Right atrium auricular region (tissue), 2 donors: ENCODE results near the gene ZNF407. TPM values are rescaled to one million over a fixed set of nuclear protein-coding genes. Genes with fewer than 3 reads are reported as not detected.

Experiments
- DNase-seq: peaks from one replicate; pipeline ENCODE4 v3.0.0-alpha.2; 2019; ENCODE audit warnings: low spot score
- H3K27ac ChIP-seq, 2 donors: fragments of 200-600 bp; sonication (generic); 1 replicate in 1 of 2; 2 replicates in 1 of 2; pipeline ENCODE4 v1.5.1; 2016 to 2019
- H3K27me3 ChIP-seq, 2 donors: fragments of 200-600 bp; sonication (generic); one replicate each; pipeline versions ENCODE4 v1.5.1 to v1.6.0; 2017 to 2019
- H3K36me3 ChIP-seq: fragments of 200-600 bp; sonication (generic); one replicate; pipeline ENCODE4 v1.5.1; 2016
- H3K4me1 ChIP-seq, 2 donors: fragments of 200-600 bp; sonication (generic); one replicate each; pipeline versions ENCODE4 v1.5.1 to v1.6.0; 2017 to 2019
- H3K4me3 ChIP-seq, 2 donors: fragments of 200-600 bp; sonication (generic); 1 replicate in 1 of 2; 2 replicates in 1 of 2; pipeline ENCODE4 v1.5.1; 2017 to 2019; ENCODE audit warnings: mild to moderate bottlenecking in 1 of 2, moderate library complexity in 1 of 2
- H3K9me3 ChIP-seq, 2 donors: fragments of 200-600 bp; sonication (generic); one replicate each; pipeline ENCODE4 v1.5.1; 2019
- total RNA-seq, 2 donors: library from RNA; depleted of rRNA; stranded (reverse); fragments of >200 nt; gene quantifications; one replicate each; pipeline ENCODE4 v1.1.0, GENCODE V29; 2016
- TF ChIP-seq, protein P1 (sequence below), 2 donors: fragments of 200-600 bp; sonication (generic); IDR thresholded peaks; one replicate each; pipeline ENCODE4 v1.5.1; 2019; ENCODE audit warnings: antibody characterized with exemption in 2 of 2

The ZNF407 gene
- total RNA-seq, 2 donors from 2014 or later: 7.8 to 8.7 TPM

DNA sequence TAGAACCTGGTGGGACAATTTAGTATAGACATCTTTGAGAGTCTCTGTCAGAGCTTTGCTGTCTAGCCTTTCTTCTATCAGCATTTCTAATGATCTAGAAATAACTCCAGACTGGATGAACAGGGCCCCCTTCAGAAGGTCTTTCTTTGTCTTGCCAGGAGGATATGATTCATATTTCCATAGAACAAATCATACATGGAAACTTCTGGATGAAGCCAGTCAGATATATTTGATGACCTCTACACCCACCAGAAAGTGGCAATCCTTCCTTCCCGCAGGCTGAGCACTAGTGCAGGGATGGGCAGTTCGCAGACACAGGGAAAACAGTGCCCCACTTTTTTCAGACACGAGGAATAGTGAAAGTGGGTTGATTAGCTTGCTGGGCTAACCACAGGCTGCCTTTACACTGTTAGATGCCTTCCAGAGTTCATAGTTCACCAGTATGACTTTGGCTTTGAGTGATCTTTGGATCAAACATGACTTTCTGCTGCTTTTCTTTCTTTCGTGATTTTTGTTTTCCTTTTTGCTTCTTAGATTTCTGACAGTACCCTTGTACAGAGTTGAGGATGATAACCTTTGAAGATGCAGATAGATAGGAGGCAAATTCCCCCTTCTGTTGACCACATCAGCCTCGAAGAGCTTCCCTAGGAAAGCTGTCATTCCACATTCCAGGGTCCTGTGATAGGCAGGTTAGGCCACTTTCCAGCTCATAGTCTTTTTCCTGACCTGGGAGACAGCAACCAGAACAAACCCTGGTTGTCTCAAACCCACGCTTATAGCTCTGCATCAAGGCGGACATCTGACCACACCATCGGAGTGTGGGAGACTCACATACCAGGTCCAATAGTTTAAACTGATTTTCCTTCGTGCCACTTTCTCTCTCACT is 237.0 kb downstream of the ZNF407 start:
- no peak overlapping the region for H3K4me3 ChIP-seq

DNA sequence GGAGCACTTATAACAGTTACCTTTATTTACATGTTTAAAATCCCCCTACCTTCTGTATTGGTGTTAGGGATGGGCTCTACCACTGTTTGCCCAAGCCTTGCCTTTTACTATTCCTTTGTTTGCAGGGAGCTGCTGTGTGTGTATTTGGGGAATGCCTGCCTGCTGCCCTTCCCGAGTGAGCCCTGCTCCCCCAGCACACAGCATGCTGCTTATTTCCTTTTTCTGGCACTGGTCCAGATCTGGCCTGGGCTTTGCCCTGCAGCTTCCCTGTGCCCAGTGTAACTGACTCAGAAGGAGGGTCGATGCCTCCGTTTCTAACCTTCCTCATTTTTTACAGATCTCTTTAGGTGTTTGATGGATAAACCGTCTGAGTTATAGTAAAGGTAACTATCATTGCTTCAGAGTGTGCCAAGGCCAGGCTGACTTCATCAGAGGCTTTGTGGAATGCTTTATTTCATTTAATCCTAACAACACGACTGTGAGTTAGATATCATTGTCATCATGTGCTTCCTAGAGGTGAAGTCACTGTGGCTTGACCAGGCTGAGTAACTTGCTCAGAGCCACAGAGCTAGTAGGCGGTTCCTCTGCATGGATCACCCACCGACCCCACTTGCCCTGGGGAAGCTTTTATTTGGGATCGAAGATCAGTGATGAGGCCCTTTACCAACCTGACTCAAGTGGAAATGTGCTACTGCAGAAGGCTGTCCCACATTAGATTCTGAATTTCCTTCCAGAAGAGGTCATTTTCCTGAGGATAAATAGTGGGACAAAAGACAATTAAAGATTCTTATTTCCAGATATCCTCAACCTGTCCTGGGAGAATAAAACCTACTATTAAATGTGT is 238.8 kb downstream of the ZNF407 start:
- H3K4me1 ChIP-seq: peaks cover 0 to 19% of the 10 kb centered on the region in 2 donors
- no peak for DNase-seq
- TF ChIP-seq, protein P1, sequence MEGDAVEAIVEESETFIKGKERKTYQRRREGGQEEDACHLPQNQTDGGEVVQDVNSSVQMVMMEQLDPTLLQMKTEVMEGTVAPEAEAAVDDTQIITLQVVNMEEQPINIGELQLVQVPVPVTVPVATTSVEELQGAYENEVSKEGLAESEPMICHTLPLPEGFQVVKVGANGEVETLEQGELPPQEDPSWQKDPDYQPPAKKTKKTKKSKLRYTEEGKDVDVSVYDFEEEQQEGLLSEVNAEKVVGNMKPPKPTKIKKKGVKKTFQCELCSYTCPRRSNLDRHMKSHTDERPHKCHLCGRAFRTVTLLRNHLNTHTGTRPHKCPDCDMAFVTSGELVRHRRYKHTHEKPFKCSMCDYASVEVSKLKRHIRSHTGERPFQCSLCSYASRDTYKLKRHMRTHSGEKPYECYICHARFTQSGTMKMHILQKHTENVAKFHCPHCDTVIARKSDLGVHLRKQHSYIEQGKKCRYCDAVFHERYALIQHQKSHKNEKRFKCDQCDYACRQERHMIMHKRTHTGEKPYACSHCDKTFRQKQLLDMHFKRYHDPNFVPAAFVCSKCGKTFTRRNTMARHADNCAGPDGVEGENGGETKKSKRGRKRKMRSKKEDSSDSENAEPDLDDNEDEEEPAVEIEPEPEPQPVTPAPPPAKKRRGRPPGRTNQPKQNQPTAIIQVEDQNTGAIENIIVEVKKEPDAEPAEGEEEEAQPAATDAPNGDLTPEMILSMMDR (IDR thresholded peaks at IDR 0.05): no peak

More for the DNA sequence above, 237.0 kb downstream of the ZNF407 start:
- H3K27me3 ChIP-seq: no peaks in the 10 kb centered on the region
- no peaks in the 10 kb centered on the region for H3K36me3 ChIP-seq
- TF ChIP-seq, protein P1 (IDR thresholded peaks at IDR 0.05): no peak
- peaks cover 0 to 10% of the 10 kb centered on the region in 2 donors for H3K4me1 ChIP-seq
- H3K9me3 ChIP-seq: no peaks in the 10 kb centered on the region
- DNase-seq: no peak
- H3K27ac ChIP-seq: no peak overlapping the region

DNA sequence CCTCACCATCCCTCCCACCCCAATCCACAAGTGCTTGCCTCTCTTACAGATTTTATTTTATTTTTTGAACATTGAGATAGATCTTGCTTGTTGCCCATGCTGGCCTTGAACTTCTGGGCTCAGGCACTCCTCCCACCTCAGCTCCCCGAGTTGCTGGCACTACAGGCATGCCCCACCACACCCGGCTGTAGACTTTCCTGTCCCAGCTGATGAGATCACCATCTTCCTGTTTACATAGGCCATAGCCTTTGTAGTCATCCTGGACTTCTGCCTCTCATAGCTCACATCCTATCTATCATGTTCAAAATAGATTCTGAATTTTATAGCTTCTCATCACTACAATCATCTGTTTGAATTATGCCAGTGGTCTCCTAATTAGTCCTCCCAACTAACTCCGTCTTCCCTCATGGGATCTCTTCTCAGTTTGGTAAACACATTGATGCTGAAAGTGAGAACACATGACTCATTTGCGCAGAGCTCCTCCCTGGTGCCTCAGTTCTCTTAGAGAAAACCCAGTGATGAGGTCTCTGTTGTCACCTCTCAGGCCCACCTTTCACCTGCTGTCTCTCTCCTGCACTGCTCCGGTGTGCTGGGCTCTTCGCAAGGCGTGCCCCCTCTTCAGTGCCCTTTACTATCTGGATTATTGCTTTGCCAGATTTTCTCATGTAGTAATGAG is 243.0 kb downstream of the ZNF407 start:
- TF ChIP-seq, protein P1 (IDR thresholded peaks at IDR 0.05): no peak
- Histone ChIP-seq H3K4me1 (peaks cover 0 to 24% of the 10 kb centered on the region in 2 donors), H3K27ac (no peak overlapping the region), H3K9me3 (no peaks in the 10 kb centered on the region), H3K27me3 (no peaks in the 10 kb centered on the region), H3K36me3 (no peaks in the 10 kb centered on the region), H3K4me3 (no peak overlapping the region)
- DNase-seq: no peak

More for the DNA sequence above, 238.8 kb downstream of the ZNF407 start:
- H3K9me3 ChIP-seq: no peaks in the 10 kb centered on the region
- no peaks in the 10 kb centered on the region for H3K36me3 ChIP-seq
- H3K27ac ChIP-seq: no peak overlapping the region
- H3K27me3 ChIP-seq: no peaks in the 10 kb centered on the region
- no peak overlapping the region for H3K4me3 ChIP-seq

DNA sequence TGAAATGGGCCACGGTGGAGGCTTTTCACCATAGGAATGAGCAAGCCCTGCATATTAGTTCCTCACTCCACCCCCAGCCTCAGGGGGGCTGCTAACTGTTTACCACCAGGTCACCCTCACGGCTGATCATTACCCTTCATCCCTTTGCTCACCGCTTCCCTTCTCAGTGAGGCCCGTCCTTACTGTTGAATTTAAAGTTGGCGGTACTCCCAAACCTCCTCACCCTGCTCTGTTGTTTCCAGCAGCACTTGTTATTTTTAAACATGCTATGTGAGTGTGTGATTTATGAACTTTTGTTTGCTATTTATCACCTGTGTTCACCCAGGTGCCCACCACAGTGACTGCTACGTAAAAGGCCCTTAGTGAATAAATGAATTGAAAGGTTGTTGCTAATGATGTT is 243.6 kb downstream of the ZNF407 start:
- Histone ChIP-seq H3K9me3 (no peaks in the 10 kb centered on the region), H3K27ac (no peak overlapping the region), H3K4me3 (no peak overlapping the region), H3K27me3 (no peaks in the 10 kb centered on the region), H3K36me3 (no peaks in the 10 kb centered on the region), H3K4me1 (peaks cover 0 to 21% of the 10 kb centered on the region in 2 donors)
- TF ChIP-seq, protein P1 (IDR thresholded peaks at IDR 0.05): no peak
- no peak for DNase-seq

DNA sequence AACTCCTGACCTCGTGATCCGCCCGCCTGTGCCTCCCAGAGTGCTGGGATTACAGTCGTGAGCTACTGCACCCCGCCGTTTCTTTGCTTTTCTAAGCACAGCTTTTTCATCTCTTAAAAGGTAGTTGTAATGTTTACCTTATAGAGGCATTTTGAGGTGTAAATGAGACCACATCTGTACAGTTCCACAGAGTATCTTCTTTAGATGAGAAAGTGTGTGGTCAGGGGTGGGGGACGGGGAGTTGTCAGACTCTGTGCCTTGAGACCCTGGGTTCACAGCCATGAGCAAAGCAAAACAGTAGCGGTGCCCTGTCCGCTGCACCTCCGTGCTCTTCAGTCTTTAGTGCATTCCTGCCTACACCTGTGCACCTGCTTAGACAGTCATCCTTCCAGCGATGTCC is 251.6 kb downstream of the ZNF407 start:
- no peak for DNase-seq
- Histone ChIP-seq H3K27ac (no peak overlapping the region), H3K27me3 (no peaks in the 10 kb centered on the region), H3K36me3 (no peaks in the 10 kb centered on the region), H3K4me3 (no peak overlapping the region), H3K9me3 (no peaks in the 10 kb centered on the region), H3K4me1 (no peaks in the 10 kb centered on the region)
- TF ChIP-seq, protein P1 (IDR thresholded peaks at IDR 0.05): no peak
